RPMI8226 (cell line): ENCODE results near the gene ARPC3.
"Not testable (repeated sequence)": the region's sequence is repeated elsewhere in the genome, so short reads cannot be mapped to it uniquely, and the experiment has no call there.

Experiments used
- DNase-seq: peaks from one replicate; pipeline ENCODE4 v3.0.0-alpha.2; 2015

ARPC3 gene

GRCh38 chr12:110410086-110410485, 40.1 kb downstream of the ARPC3 start:
- not testable (repeated sequence) for DNase-seq

- not testable (repeated sequence) for DNase-seq
Observed at GRCh38 chr12:110405126-110405662, 44.9 kb downstream of the ARPC3 start.

DNA sequence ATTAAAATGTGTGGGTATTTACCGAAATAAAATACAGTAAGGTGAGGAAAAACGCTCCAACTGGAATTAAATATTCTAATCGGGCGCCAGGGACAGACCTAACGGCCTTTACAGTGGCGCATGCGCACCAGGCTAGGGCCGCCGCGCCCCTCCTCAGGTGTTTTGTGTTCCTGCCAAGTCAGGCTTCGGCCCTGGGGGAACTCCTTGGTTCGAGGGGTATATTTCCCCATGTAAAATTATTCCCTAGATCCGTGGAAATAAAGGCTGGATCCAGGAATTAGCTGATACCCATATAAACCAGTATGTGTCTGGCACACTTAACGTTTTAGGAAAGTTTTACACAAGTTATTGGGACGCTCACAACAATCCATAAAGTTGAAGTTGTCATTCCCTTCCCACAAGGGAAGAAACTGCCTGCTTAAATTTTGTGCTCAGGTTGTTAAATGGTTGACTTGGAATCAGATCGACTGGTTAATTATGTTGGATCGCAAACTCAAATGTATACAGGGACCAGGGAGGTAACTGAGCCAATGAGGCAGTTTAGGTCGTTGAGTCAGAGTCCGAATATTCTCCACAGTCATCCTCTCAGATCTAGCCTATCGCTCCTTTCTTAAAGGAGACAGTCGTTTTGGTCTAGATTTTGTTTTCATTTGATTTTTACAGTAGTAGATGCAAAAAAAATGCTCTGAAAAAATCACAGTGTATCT, 46.0 kb downstream of the ARPC3 start:
- DNase-seq, result peak; percentile 91

GRCh38 chr12:110403146-110403975, 46.8 kb downstream of the ARPC3 start, which contains the start of gene ANAPC7:
ANAPC7 (minus strand) TSS chr12:110403708; CDS start chr12:110403627, 81 bp downstream.
- DNase-seq, result peak; percentile 94
